NB4 (cell line): ENCODE measurements around the gene BAIAP2.

ENCODE experiments used
- MYC ChIP-seq: IDR thresholded peaks from 2 replicates; pipeline ENCODE4 v1.6.1; 2011; ENCODE audit warnings: low read depth, low read length
- POLR2A ChIP-seq: IDR thresholded peaks from 2 replicates; pipeline ENCODE4 v1.6.1; 2011; ENCODE audit warnings: mild to moderate bottlenecking; ENCODE audit not compliant: insufficient read length; ENCODE audit errors: extremely low read depth
- TF ChIP-seq, protein P1 (sequence below): IDR thresholded peaks from one replicate; pipeline ENCODE4 v1.5.1; 2012; ENCODE audit warnings: low read depth, low read length

DNA sequence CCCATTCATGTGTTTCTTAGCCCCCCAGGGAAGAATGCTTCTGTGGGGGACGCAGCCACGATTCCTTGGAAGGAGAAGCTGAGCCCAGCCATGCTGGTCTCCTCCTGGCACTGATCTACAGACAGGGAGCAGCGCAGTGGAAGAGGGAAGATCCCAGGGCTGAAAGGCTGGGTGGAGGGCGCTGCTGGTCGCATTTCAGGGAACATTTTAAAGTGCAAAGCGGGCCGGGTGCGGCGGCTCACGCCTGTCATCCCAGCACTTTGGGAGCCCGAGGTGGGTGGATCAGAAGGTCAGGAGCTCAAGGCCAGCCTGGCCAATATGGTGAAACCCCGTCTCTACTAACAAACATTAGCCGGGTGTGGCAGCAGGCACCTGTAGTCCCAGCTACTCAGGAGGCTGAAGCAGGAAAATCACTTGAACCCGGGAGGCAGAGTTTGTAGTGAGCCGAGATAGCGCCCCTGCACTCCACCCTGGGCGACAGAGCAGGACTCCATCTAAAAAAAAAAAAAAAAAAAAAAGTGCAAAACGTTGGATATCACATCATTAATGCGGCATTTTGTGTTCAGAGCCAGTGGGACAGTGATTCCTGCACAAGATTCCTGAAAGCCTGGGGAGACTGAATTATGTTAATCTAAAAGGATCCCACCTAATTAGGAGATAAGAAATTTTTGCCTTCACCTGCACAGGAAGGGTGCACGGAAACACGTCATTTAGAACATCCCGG is 43.9 kb upstream of the BAIAP2 start:
- TF ChIP-seq POLR2A, result no peak
- TF ChIP-seq, protein P1, sequence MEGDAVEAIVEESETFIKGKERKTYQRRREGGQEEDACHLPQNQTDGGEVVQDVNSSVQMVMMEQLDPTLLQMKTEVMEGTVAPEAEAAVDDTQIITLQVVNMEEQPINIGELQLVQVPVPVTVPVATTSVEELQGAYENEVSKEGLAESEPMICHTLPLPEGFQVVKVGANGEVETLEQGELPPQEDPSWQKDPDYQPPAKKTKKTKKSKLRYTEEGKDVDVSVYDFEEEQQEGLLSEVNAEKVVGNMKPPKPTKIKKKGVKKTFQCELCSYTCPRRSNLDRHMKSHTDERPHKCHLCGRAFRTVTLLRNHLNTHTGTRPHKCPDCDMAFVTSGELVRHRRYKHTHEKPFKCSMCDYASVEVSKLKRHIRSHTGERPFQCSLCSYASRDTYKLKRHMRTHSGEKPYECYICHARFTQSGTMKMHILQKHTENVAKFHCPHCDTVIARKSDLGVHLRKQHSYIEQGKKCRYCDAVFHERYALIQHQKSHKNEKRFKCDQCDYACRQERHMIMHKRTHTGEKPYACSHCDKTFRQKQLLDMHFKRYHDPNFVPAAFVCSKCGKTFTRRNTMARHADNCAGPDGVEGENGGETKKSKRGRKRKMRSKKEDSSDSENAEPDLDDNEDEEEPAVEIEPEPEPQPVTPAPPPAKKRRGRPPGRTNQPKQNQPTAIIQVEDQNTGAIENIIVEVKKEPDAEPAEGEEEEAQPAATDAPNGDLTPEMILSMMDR, result no peak
- TF ChIP-seq MYC, result no peak
